T-helper 1 cell (primary cell): ENCODE results near the gene RNF4.

Source experiments
- DNase-seq, 5 donors: peaks; one replicate each; pipeline ENCODE4 v3.0.0-alpha.2; 2012 to 2020

The RNF4 gene

GRCh38 chr4:2437475-2438215 is 31.3 kb upstream of the RNF4 start:
- DNase-seq, result no peak

- no peak for DNase-seq
These were observed 29.8 kb upstream of the RNF4 start for GRCh38 chr4:2438822-2439718.

GRCh38 chr4:2441393-2442174 is 27.3 kb upstream of the RNF4 start:
- DNase-seq, result peak in 4 of 5 donors; percentile 56 to 81 (median 60)

- DNase-seq, result no peak
These were observed 26.5 kb upstream of the RNF4 start for GRCh38 chr4:2442175-2442993.

DNA sequence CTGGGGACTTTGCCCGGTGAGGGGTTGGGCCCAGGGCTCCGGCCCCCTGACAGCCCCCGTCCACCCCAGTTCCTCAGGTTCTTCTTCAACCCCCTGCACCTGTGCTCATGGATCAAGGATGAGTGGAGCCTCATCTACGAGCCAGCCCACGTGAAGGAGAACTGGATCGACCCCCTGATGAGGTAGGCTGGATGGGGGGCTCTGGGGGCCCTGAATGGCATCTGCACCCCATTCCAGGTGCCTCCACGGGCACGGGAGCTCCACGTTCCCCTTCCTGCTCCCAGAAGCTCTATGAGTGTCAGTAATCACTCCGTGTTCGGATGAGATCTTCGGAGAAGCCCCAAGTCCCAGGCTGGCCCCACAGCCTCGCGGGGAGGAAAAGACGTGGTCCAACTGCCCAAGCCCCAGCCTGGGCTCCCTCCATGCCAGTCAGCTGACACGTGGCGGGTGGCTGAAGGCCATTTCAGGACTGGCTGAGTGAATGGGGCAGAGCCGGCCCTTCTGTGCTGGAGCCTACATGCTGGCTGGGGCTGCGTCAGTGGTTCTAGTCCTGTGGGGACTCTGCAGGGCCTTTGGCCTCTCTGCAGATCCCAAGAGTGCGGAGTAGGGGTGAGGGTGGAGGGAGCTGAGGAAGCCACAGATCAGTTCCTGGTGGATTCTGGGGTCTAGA is 25.7 kb upstream of the RNF4 start:
- DNase-seq, result no peak

- DNase-seq, result no peak
These were observed 24.8 kb upstream of the RNF4 start for GRCh38 chr4:2443956-2444740.

DNA sequence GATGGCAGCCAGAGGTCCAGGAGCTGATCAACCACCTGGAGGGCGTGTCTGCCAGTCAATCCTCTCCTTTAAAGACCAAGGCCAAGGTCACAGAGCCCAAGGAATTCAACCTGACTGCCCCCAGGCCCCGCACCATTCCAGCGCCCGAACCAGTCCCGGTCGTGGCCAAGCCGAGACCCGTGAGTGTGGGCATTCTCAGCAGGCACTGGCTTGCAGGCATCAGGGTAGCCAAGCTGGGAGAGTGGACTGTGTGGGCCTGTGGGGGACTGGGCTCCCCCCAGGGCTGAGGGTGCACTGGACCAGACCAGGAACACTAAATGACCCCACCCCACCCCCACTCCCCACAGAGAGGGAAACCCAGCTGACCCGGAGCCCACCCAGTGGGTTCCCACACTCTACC is 23.8 kb upstream of the RNF4 start:
- DNase-seq, result no peak

GRCh38 chr4:2445571-2445970 is 23.3 kb upstream of the RNF4 start:
- DNase-seq, result no peak

DNA sequence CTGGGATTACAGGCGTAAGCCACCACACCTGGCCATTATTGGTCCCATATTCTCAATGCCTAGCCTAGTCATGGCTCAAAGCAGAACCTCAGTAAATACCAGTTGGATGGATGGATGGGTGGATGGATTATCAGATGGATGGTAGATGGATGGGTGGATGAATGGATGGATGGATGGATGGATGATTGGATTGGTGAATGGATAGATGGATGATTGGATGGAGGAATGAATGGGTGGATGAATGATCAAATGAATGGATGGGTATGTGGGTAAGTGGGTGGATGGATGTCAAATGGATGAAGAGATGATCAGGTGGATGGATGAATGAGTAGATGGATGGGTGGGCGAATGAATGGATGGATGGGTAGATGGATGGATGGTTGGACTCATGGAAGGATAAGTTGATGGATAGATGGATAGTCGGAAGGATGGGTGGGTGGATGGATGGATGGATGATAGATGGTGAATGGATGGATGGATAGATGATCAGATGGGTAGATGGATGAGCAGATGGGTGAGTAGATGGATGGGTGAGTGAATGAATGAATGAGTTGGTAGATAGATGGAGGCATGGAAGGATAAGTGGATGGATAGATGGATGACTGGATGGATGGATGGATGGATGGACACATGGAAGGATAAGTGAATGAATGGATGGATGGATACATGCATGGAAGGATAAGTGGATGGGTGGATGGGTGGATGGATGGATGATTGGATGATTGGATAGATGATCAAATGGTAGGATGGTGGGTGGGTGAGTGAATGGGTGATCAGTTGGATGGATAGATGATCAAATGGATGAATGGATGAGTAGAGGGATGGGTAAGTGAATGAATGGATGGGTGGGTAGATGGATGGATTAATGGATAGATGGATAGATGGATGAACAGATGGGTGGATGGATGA is 22.0 kb upstream of the RNF4 start:
- DNase-seq, result no peak

DNA sequence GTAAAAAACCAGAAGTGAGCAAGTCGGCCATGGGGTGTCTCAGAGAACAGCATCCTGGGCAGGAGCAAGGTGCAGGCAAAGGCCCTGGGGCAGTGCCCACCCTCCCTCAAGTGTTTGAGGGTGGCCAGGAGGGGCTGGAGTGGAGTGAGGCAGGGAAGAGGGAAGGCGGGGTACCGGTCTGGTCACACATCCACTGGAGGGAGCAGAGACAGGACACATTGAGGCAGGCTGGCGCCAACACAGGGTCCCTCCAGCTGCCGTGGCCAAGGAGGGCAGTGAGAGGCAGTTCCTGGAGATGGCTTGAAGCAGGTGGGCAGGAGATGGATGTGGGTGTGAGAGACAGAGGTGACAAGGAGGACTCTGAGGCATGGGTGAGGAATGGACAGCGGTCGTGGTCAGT is 20.3 kb upstream of the RNF4 start:
- DNase-seq, result no peak

- no peak for DNase-seq
These were observed 19.9 kb upstream of the RNF4 start for GRCh38 chr4:2449051-2449450.

DNA sequence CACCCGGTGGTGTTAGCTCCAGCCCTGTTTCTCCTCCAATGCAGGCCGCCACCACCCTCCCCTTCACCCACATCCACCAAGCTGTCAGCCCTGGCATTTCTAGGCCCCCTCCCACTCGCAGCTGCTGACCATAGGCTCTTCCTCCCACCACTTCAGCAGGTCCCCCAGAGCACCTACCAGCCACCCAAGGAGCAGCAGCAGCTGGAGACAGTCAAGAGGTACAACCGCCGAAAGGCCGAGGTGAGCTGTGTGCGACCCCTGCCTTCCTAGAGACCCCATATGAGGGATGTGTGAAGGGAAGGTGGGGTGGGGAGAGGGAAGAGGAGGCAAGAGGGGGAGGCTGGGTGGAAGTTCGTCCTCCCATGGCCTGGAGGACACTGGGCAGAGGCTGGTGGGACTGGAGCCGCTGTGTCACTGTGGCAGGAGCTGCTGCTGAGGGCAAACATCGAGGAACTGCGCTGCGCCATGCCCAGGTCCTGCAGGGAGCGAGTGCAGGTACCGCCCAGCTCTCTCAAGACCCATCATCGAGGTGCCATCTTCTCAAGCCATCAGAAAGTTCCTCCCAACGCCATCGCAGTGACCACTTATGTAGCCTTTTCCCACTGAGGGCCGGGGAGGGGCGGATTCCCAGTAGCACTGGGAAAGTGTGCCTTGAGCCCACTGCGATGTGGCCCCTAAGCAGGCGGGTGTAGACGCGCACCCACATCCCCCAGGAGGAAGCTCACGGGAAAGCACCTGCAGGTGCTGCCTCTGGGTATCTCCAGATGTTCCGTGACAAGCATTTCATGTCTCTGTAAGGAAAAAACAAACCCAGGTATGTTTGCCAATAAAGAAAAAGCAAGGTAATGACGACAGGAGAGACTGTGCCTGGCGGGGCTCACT is 19.2 kb upstream of the RNF4 start:
- DNase-seq, result no peak

- DNase-seq, result no peak
These were observed 18.4 kb upstream of the RNF4 start for GRCh38 chr4:2450394-2451035.

GRCh38 chr4:2451036-2451520 is 17.8 kb upstream of the RNF4 start:
- no peak for DNase-seq

DNA sequence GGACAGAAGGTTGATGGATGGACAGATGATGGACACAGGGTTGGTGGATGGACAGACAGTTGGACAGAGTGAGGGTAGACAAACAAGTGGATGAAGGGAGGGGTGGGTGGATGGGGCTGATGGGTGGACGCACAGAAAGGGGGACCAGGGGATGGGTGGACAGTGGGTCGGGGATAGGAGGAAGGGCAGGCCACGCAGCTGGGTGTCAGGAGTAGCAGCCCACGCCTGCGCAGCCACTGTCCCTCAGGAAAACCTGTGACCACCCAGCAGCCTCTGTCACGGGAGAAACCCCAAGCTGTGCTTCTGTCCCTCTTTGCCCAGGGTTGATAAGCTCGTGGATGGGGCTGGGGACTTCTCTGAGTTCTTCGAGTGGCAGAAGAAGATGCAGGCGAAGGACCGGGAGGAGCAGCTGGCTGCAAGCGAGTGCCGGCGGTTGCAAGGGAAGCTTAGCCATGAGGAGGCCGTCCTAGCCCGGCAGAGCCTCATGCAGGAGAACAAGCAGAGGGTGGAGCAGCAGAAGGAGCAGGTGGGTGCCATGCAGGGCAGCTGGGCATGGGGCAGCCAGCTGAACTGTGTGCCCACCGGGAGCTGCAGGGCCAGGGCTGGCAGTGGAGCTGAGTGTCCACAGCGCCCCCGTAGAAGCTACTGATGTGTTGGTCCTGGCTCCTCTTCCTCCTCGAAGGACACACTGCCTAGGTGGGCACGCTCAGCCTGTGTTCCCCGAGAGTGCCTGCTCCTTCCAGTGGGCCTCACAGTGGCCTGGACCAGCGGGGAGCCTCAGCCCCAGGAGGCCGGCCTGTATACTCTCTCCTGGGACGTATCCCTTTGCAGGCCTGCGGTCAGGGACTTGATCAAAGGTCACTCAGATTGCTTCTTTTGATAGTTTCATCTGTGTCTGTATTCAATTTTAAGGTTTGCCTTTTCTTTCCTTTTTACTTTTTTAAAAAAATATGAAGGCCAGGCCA is 16.8 kb upstream of the RNF4 start:
- no peak for DNase-seq

DNA sequence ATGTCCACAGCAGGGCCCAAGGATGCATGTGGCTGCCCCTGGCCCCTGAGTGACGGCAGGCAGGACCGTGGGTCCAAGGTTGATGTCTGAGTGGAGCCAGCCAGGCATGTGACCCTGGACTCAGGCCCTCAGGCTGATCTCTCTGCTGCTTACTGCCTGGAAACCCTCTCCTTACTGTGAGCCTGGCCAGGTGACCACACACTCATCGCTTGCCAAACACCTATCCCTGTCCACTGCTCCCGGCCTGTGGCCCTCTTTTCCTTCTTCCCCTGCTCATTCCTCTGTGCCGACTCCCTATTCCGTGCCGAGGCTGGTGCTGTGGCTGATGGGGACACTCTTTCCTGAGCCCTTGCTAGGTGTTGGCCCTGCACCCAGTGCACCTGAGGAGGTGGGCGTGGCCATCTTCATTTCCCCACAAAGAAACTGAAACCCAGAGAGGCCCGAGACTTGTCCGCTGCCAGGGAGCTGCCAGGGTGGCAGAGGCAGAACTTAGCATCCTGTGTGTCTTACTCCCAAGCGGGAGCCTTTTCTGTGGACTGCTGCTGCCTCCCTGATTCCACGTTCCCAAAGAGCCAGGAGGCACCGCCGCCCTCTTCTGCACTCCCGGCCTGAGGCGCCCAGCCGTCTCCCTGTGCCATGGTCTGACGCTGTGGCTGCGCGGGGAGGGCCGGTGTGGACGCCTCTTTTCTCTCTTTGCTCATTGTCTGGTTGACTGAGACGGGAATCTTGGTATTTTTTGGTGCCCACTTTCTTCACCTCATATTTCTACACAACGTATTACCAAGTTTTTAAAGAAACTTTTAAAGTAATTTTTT is 11.2 kb upstream of the RNF4 start:
- no peak for DNase-seq
